Measurements from ENCODE around the gene GPC4. TPM values are rescaled to one million over a fixed set of nuclear protein-coding genes. Genes with fewer than 3 reads are reported as not detected.

GPC4 gene
- total RNA-seq, 2 donors from 2014 or later, result 21.3 to 28.4 TPM

DNA sequence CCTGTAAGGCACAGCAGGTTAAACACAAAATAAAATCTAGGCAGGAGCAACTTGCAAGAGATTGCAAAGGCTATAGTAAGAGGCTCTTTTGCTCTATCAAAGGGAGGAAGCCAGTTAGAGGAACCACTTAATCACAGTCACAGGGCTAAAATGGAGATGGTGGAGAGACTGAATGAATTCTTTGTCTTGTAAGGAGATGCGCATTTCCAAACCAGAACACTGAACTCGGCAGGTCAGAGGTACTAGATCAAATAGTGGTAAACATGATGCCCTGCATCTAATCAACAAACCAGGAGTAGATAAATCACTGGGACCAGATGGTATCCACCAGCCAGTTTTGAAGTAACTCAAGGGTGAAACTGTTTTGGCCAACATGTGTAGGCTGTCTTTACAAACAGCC, 55.8 kb downstream of the GPC4 start:
- Histone ChIP-seq H3K4me3 (no peak overlapping the region), H3K36me3 (no peaks in the 10 kb centered on the region), H3K9me3 (no peaks in the 10 kb centered on the region), H3K27ac (no peak overlapping the region), H3K4me1 (ENCODE audit: control insufficient read depth in 1 of 2, low read depth in 2 of 2) (peaks cover 0 to 18% of the 10 kb centered on the region in 2 donors), H3K27me3 (replicated peaks; ENCODE audit: insufficient read depth) (no peaks in the 10 kb centered on the region)
- ATAC-seq (ENCODE audit: insufficient number of reproducible peaks, low FRiP score, low read depth) (no peak), DNase-seq (ENCODE audit: low spot score) (no peak)
- TF ChIP-seq, protein P1, sequence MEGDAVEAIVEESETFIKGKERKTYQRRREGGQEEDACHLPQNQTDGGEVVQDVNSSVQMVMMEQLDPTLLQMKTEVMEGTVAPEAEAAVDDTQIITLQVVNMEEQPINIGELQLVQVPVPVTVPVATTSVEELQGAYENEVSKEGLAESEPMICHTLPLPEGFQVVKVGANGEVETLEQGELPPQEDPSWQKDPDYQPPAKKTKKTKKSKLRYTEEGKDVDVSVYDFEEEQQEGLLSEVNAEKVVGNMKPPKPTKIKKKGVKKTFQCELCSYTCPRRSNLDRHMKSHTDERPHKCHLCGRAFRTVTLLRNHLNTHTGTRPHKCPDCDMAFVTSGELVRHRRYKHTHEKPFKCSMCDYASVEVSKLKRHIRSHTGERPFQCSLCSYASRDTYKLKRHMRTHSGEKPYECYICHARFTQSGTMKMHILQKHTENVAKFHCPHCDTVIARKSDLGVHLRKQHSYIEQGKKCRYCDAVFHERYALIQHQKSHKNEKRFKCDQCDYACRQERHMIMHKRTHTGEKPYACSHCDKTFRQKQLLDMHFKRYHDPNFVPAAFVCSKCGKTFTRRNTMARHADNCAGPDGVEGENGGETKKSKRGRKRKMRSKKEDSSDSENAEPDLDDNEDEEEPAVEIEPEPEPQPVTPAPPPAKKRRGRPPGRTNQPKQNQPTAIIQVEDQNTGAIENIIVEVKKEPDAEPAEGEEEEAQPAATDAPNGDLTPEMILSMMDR (IDR thresholded peaks at IDR 0.05), result no peak

- H3K27ac ChIP-seq, result no peak overlapping the region
- no peaks in the 10 kb centered on the region for H3K27me3 ChIP-seq (replicated peaks; ENCODE audit: insufficient read depth)
- no peak for ATAC-seq (ENCODE audit: insufficient number of reproducible peaks, low FRiP score, low read depth)
- no peak overlapping the region for H3K4me3 ChIP-seq
- TF ChIP-seq, protein P1 (IDR thresholded peaks at IDR 0.05), result no peak
- no peaks in the 10 kb centered on the region for H3K36me3 ChIP-seq
- no peaks in the 10 kb centered on the region for H3K9me3 ChIP-seq
- DNase-seq (ENCODE audit: low spot score), result no peak
- H3K4me1 ChIP-seq (ENCODE audit: control insufficient read depth in 1 of 2, low read depth in 2 of 2), result no peaks in the 10 kb centered on the region
Measured at GRCh38 chrX:133353233-133353632, 62.1 kb downstream of the GPC4 start.

- ATAC-seq (ENCODE audit: insufficient number of reproducible peaks, low FRiP score, low read depth), result no peak
- DNase-seq (ENCODE audit: low spot score), result no peak
- no peaks in the 10 kb centered on the region for H3K4me1 ChIP-seq (ENCODE audit: control insufficient read depth in 1 of 2, low read depth in 2 of 2)
Measured at GRCh38 chrX:133350751-133351150, 64.5 kb downstream of the GPC4 start.

DNA sequence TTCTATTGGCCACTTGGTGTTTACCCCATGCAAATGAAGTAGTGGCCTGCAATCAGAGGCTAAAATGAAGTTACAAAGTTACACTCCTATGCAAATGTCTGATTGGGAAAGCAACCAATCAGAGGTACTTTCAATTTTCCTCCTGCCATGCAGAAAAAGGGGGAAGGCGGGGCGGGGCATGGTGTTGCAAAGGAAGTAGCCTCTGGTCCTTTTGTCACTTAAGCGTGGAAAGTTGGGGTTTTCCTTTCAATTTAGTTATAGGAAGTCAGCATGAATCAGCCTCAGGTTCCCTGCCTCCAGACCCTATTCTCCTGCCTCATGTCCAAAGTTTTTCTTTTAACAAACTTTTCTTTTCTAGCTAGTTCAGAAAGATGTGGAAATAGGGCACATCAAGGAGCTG, 69.3 kb downstream of the GPC4 start:
- no peaks in the 10 kb centered on the region for H3K27me3 ChIP-seq (replicated peaks; ENCODE audit: insufficient read depth)
- no peak overlapping the region for H3K27ac ChIP-seq
- H3K36me3 ChIP-seq, result no peaks in the 10 kb centered on the region
- no peak for ATAC-seq (ENCODE audit: insufficient number of reproducible peaks, low FRiP score, low read depth)
- TF ChIP-seq, protein P1 (IDR thresholded peaks at IDR 0.05), result no peak
- no peak for DNase-seq (ENCODE audit: low spot score)
- peaks cover 0 to 14% of the 10 kb centered on the region in 2 donors for H3K4me1 ChIP-seq (ENCODE audit: control insufficient read depth in 1 of 2, low read depth in 2 of 2)
- no peaks in the 10 kb centered on the region for H3K9me3 ChIP-seq
- no peak overlapping the region for H3K4me3 ChIP-seq

More at GRCh38 chrX:133350751-133351150, 64.5 kb downstream of the GPC4 start:
- H3K36me3 ChIP-seq, result no peaks in the 10 kb centered on the region
- no peaks in the 10 kb centered on the region for H3K9me3 ChIP-seq
- H3K27ac ChIP-seq, result no peak overlapping the region
- no peaks in the 10 kb centered on the region for H3K27me3 ChIP-seq (replicated peaks; ENCODE audit: insufficient read depth)
- H3K4me3 ChIP-seq, result no peak overlapping the region
- TF ChIP-seq, protein P1 (IDR thresholded peaks at IDR 0.05), result no peak

GRCh38 chrX:133339566-133339965, 75.7 kb downstream of the GPC4 start:
- Histone ChIP-seq H3K4me3 (no peak overlapping the region), H3K4me1 (ENCODE audit: control insufficient read depth in 1 of 2, low read depth in 2 of 2) (peaks cover 0 to 41% of the 10 kb centered on the region in 2 donors), H3K27me3 (replicated peaks; ENCODE audit: insufficient read depth) (no peaks in the 10 kb centered on the region), H3K27ac (peak overlapping the region in 1 of 2 donors; percentile 61), H3K9me3 (no peaks in the 10 kb centered on the region), H3K36me3 (no peaks in the 10 kb centered on the region)
- TF ChIP-seq, protein P1 (IDR thresholded peaks at IDR 0.05), result no peak
- no peak for ATAC-seq (ENCODE audit: insufficient number of reproducible peaks, low FRiP score, low read depth)
- DNase-seq (ENCODE audit: low spot score), result no peak

Data from thoracic aorta (tissue), 2 donors.